Hematopoietic multipotent progenitor cell (in vitro differentiated cells): ENCODE results near the gene HYAL3. TPM values are rescaled to one million over a fixed set of nuclear protein-coding genes. Genes with fewer than 3 reads are reported as not detected.

ENCODE experiments used
- DNase-seq, 3 donors: peaks; one replicate each; pipeline ENCODE4 v3.0.0-alpha.2; 2011 to 2015; ENCODE audit warnings: low read depth in 2 of 3, low spot score in 2 of 3
- total RNA-seq: library from RNA; depleted of rRNA; stranded (reverse); fragments of >200 nt; gene quantifications from one replicate; pipeline ENCODE4 v1.2.3, GENCODE V29; 2012

Gene HYAL3, protein sequence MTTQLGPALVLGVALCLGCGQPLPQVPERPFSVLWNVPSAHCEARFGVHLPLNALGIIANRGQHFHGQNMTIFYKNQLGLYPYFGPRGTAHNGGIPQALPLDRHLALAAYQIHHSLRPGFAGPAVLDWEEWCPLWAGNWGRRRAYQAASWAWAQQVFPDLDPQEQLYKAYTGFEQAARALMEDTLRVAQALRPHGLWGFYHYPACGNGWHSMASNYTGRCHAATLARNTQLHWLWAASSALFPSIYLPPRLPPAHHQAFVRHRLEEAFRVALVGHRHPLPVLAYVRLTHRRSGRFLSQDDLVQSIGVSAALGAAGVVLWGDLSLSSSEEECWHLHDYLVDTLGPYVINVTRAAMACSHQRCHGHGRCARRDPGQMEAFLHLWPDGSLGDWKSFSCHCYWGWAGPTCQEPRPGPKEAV
- total RNA-seq = 44.7 TPM

DNA sequence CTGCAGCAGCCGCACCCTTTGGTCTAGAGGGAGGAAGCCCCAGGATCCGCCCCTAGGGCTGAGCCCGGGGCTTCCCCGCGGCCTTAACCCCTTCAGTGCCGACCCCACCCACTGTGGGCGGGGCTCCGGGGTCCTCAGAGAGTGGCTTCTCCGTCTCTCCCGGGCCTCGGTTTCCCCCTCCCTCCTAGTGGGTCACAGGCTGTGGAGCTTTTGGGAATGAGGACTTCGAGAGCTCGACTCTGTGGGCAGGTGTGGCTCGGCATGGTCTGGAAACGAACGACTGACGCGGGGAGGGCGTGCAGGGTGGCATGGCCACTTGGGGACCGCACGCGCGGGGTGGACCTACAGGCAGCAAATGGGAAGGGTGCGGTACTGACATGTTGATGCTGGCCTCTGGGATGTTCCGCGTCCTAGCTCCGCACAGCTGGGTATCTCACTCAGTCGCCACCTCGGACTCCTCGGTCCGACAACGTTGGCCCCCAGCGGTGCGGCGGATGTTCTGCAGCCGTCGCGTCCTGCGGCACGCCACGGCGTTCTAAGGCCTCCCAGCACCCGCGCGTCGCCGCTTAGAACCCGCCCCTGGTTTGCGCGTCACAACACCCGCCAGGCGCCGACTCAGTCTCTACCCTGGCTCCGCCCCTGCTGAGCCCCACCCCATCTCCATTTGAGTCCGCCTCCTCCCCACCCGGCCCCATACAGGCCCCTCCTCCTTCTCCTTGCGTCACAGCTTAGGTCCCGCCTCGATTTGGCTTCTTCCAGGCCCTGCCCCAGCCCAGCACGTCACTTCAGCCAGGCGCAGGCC, at the start of gene HYAL3, which contains the start of gene NAA80:
TSS of gene HYAL3 (minus strand) at position 570 of the 802 bp plus-strand sequence. CDS start 3,803 bp downstream, outside the sequence.
TSS of gene NAA80 (minus strand) at position 570 of the 802 bp plus-strand sequence. CDS start 1,942 bp downstream, outside the sequence.
- peak; percentile 97 to 99 (median 99) for DNase-seq

DNA sequence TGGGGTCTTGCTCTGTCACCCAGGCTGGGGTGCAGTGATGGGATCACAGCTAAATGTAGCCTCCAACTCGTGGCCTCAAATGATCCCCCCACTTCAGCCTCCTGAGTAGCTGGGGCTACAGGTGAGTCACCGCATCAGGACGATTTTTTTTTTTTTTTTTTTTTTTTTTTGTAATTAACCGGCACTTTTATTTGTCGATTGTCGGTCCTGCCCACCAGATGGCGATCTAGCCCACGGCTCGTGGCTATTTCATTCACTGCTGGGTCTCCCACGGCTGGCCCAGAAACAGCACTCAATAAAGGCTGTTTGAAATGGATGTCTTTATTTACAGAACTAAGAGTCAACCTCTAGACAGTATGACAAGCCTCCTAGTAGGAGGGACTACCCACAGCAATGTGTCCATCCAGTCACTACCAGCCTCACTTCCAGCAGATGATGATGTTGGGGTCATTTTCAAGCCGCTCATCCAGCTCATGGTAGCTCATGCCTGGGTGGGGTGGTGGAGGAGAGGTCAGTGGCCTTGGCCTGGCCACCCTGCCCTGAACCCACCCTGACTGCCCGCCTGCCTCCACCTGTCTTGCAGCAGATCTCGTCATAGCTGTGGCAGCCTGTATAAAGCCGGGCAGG, 48.1 kb upstream of the HYAL3 start:
- peak; percentile 55 to 93 (median 86) for DNase-seq

DNA sequence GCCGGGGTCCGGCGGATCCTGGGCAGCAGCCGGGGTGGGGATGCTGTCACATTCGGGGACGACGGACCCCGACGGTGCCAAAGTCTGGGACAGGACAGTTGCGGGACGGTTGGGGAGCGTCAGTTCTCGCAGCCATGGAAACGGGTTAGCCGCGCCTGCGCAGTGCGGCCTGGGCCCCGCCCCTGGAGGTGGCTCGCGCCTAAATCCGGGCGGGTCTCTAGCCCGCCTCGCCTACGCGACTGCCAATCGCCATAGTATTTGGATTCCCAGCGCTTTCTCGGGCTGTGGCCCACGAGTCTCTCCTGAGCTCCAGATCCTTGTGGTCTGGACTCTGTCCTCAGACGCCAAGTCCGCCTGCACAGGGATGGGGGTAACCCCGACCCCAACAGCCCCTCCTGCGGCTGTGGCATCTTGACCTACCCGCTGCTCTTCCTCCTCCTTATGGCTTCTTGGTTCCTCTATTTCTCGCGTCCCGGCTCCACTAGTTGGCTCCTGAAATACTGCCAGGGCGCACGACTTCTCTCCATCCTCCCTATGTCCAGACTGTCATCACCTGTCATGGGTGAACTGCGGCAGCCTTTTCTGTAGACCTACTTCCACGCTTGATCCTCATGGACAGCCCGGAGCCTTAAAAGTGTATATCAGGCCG, 46.5 kb upstream of the HYAL3 start, which contains the start of gene ZMYND10:
TSS of gene ZMYND10 (minus strand) at position 147 of the 649 bp plus-strand sequence. CDS start 153 bp downstream, outside the sequence.
- DNase-seq = peak; percentile 60 to 65 (median 61)

DNA sequence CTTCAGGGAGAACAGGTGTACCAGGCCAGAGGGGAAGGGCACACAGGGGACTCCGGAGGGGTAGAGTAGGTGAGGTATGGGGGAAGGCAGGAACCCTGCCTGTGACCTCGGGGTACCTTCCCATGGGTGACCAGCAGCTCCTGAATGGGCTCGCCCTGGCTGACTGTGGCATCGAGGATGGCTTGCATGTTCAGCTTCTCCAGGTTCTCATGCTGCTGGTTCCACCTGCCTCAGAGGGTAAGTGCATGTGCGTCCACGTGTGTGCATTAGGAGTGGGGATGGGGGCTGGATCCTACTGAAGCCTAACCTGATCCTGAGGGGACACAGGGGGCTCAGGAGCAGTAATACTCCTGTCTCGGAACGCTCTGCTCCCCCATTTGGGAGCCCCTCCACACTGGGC, 45.8 kb upstream of the HYAL3 start:
- DNase-seq = no peak

DNA sequence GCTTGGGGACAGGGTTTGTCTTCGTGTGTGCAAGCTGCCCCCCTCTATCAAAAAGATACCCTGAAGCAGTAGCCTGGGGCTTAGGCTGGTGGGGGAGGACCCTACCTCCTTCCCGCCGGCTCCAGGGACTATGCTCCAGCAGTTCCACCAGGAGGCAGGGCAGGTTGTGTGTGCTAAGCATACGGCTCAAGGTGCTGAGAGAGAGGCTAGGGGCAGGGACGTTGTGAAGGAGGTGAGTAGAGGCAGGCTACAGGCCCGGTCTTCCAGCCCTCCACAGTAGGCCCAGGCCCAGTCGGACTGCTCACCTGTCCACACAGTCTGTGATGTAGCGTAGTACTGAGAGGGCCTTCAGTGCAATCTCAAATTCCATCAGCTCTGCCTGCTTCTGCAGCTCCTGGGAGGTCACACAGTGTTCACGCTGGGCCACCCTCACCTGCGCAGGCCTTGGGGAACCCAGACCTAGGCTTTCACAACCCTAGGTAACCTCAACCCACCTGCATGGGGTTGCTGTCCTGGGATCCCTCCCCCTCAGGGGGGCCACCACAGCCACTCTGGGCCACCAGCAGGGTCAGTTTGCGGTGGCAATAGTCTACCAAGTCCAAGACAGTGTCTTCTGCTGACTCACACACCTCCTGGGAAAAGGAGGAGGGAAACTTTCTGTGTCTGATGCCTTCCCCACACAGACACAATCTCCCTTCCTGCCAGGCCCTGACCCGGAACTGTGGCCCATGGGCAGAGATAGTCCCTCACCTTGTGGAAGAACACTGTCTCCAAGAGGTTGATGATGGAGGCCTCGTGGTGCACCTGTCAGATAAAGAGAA, 43.8 kb upstream of the HYAL3 start:
- DNase-seq = no peak

DNA sequence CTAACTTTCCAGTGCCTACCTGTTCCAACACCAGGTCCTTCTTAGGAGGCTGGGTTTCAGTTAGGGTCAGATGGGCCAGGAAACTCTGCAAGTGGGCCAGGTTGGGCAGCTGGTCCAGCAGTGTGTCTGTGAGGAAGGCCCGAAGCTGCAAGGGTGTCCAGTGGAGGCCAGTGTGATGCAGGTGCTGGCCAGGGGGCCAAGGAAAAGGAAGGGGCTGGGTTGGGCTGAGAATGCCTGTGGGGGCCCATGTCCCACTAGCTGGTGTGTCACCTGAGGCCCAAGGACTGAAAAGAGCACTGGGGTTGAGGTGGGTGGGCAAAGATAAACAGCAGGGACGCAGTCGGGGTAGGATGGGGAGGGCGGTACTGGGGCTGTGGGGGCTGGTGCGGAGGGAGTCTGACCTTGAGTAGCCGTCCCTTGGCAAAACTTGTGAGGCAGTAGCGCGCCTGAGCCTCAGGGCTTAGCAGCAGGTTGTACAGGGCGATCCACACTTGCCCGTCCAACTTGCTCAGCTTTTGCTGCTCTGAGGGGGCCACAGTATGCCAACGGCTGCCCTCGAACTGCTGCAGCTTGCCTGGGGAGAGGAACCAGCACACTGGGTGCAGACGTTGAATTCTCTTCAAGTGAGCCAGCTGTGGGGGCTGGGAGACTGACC, 42.9 kb upstream of the HYAL3 start:
- DNase-seq = no peak

DNA sequence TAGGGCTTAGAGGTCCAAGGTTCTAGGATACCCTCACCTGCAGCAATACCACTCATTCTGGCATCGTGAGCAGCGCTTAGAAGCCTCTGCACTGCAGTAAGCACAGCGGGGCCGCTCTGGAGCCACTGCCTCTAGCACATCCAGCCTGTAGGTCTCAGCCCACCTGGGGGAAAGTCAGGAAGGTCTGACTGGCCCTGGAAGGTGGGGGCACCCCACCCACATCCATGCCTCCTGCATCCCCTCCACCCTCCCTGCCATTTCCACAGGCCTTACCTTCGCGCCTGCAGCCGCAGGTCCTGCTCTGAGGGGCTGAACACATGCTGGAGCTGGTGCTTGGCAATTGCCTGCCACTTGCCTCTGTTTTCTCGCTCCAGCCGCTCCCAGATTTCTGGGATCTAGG, 42.3 kb upstream of the HYAL3 start:
- no peak for DNase-seq

DNA sequence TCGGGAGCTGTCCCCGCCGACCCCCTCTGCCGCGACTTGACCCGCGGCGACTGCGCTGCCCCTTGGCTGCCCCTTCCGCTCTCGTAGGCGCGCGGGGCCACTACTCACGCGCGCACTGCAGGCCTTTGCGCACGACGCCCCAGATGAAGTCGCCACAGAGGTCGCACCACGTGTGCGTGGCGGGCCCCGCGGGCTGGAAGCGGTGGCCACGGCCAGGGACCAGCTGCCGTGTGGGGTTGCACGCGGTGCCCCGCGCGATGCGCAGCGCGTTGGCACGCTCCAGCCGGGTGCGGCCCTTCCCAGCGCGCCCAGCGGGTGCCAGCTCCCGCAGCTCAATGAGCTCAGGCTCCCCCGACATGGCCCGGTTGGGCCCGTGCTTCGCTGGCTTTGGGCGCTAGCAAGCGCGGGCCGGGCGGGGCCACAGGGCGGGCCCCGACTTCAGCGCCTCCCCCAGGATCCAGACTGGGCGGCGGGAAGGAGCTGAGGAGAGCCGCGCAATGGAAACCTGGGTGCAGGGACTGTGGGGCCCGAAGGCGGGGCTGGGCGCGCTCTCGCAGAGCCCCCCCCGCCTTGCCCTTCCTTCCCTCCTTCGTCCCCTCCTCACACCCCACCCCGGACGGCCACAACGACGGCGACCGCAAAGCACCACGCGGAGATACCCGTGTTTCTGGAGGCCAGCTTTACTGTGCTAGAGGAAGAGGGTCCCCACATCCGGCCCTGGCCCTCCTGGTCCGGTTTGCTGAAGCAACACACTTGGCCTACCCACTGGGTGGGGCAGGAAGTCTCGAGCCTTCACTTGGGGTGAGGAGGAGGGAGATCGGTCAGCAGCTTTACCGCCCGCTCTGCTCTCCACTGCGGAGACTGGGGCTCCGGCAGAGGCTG, 41.5 kb upstream of the HYAL3 start, which contains the start of gene RASSF1:
TSS of gene RASSF1 (minus strand) at position 389 of the 882 bp plus-strand sequence. CDS start at position 358, 31 bp downstream.
- peak in 2 of 3 donors; percentile 58 to 69 for DNase-seq

DNA sequence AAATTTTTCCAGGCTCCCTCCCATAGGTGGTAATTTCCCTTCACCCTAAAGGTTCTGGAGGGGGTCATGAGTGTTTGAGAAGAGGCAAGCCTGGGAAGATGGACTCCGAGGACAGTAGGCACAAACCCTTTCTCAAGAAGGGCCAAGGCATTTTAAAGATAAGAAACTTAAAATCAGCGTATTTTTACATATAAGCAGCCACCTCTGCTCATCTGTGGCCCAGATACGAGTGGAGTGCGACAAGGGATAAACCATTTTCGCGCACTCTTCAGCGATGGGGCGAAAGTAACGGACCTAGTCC, 40.9 kb upstream of the HYAL3 start:
- DNase-seq = no peak

DNA sequence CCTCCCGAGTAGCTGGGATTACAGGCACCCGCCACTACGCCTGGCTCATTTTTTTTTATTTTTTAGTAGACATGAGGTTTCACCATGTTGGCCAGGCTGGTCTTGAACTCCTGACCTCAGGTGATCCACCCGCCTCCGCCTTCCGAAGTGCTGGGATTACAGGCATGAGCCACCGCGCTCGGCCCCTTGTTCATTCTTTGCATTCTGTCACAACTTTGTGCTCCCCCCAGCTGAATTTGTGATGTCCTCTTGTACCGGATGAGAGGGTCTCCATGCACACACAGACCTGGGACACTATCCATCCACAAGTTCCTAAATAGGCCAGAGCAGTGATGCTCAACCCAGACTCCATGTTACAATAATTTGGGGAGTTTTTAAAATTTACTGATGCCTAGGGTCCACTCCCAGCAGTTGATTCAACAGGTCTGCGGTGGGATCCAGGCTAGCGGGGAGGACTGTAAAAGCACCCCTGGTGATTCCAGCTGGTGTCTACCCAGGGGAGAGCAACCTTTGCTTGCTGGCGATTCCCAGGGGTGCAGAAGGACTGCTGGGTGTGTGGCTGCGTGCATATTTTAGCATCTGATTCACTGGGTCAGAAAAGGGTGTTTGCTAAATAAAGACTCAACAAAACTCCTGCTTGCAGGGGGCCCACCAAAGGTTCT, 40.4 kb upstream of the HYAL3 start:
- DNase-seq = no peak

DNA sequence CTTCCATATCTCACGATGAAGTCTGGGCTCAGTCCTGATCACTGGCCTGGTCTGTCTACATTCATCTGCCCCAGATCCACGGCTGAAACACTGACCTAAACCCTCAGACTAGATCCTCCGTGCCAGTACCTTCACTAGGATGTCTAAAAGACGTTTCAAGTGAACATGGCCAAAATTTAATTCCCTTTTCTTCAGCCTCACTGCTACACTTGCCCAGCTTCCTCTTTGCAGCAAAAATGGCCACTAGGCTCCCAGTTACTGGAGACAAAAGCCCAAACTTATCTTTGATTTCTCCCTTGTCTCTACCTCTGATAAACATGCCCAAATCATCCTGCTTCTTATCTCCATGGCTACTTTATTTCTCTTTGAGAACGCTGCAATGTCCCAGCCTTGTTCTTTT, 39.8 kb upstream of the HYAL3 start:
- DNase-seq = peak in 1 of 3 donors; percentile 61

DNA sequence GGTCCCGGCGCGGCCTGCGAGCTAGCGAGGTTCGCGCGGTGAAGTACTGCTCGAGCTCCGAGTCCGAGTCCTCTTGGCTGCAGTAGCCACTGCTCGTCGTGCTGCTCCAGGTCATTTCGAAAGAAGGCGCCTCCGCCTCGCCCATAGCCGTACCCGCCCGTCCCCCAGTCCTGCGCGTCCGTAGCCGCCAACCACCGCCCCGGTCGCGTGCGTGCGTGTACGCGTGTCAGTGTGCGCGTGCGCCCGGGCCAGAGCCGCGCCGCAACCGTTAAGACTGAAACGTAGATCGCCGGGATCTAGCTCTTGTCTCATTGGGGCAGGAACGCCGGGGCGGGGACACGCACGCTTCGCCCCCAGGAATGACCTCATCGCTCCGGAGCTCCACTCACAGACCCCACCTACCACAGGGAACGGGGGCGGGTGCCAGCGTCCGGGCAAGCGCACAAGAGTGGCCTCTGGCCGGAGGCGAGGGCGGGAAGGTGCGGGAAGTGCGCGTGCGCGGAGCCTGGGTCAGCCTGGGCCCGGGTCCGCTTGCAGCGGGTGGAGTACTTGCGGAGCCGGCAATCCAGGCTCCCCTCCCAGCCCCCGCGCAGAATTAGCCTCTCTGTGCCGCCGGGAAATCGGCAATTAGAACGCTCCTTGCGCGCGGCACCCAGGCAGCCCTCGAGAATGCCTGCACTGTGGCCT, 38.1 kb upstream of the HYAL3 start:
- peak; percentile 84 to 98 (median 98) for DNase-seq

DNA sequence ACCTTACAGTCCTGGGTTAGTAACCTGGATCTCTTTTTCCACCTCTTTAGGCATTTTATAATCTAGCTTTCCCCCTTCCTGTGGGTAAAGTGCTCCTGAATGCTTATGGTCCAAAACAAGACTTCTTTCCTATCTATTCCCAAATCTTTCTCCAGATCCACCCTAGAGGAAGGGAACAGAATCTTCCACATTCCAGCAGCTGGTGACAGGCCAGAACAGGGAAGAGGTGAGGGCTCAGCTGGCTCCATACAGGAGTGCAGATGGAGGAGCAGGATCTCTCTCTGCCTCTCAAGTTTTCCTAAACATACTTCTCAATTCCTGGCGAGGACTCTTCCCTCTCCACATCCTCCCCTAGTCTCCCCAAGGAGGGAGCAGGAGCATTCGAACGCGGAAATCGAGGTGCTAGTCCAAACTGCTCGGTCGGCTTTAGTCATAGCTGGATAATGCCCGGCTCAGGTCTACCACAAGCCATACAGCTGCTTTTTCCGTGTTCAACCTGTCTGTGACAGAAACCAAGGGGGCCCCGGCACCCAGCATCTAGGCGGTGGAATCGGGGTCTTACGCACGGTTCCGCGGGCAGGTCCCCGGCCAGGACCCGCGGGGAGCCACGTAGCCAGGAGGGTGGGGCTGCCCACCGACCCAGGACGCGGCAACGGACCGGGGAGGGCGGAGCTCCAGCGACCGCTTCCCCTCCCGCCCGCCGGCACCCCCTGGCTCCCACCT, 37.4 kb upstream of the HYAL3 start:
- no peak for DNase-seq

DNA sequence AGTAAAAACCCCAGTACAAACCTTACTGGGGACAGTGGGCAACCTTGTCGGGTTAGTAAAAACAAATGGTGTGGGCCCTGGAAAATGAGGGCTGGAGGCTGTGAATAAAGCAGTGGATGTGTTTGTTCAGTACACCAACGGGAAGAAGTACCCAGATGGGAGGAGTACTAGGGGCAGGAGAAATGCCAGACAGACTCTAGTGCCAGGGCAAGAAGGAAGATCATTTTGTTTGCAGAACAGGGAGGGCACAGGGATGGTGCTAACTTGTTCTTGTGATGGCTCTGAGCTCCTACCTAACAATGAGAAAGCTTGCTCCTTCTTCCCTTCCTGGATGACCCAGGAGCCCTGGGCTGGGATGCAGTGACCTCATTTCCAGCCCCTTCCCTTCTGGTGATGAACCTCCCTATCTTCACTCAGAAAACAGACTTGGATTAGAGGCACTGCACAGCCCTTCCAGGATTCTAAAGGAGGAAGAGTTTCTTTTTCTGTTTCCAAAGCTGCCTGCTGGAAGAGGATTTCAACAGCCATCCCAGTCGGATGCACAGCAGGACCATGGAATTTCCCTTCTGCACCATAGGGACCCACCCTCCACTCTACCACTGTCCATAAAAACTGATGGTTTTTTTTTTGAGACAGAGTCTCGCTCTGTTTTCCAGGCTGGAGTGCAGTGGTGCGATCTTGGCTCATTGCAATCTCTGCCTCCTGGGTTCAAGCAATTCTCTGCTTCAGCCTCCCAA, 35.3 kb upstream of the HYAL3 start:
- DNase-seq = no peak

DNA sequence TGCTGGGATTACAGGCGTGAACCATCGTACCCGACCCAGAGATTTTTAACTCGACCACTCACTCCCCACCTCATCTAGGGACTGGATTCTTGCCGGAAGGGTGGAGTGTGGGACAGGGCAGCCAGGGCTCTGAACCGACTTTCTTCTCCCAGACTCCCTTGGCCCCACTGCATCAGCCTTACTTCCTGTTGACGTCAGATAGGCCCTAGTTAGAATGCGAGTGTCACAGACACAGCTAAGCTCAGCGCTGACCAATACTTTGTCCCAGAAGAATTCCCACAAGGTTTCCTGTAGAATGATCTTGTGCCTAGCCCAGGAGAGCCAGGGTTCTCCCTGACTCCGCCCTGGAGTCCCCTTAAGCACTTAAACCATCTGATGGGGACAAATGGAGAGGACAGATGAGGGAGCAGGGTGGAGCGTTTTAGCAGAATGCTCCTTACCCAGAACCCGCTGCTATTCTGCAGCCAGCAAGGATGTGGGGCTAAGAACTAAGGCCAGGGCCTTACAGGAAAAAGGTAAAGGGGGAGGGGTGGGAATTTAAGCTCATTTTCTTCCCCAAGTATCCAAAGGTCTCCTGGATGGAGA, 34.6 kb upstream of the HYAL3 start:
- no peak for DNase-seq
